Stimulated activated naive CD8-positive, alpha-beta T cell treated with anti-CD3 and anti-CD28 coated beads, Interleukin-15, Interleukin-2, amounts not matched to agents 100 U/mL and 50 U/mL, for 24 hours (primary cell): Measurements from ENCODE around the gene IGHMBP2.
"Not testable (repeated sequence)": the region's sequence is repeated elsewhere in the genome, so short reads cannot be mapped to it uniquely, and the experiment has no call there.

ENCODE experiments used
- ATAC-seq: fragments of 150-1000 bp; cut with Tn5 transposase; one replicate; pipeline ENCODE4 v1.10.0; 2021
- DNase-seq: peaks from one replicate; pipeline ENCODE4 v3.0.0; 2021

Gene IGHMBP2

GRCh38 chr11:68962527-68963250 lies 59.0 kb downstream of the IGHMBP2 start:
- DNase-seq (no peak), ATAC-seq (no peak)

- peak; percentile 33 for ATAC-seq
These were observed 60.1 kb downstream of the IGHMBP2 start for GRCh38 chr11:68963779-68964178.

GRCh38 chr11:68965901-68966853 lies 62.5 kb downstream of the IGHMBP2 start:
- no peak for ATAC-seq
- DNase-seq = no peak

More at GRCh38 chr11:68963779-68964178, 60.1 kb downstream of the IGHMBP2 start:
- no peak for DNase-seq

- DNase-seq = no peak
- ATAC-seq = no peak
These were observed 63.4 kb downstream of the IGHMBP2 start for GRCh38 chr11:68966894-68967780.

- ATAC-seq = no peak
- DNase-seq = no peak
These were observed 64.9 kb downstream of the IGHMBP2 start for GRCh38 chr11:68968306-68969250.

GRCh38 chr11:68969386-68969785 lies 65.7 kb downstream of the IGHMBP2 start:
- DNase-seq (no peak), ATAC-seq (no peak)

- no peak for DNase-seq
- peak; percentile 19 for ATAC-seq
These were observed 67.4 kb downstream of the IGHMBP2 start for GRCh38 chr11:68970921-68971636.

GRCh38 chr11:68973219-68973618 lies 69.5 kb downstream of the IGHMBP2 start:
- DNase-seq (no peak), ATAC-seq (no peak)

- not testable (repeated sequence) for ATAC-seq, DNase-seq
These were observed 70.0 kb downstream of the IGHMBP2 start for GRCh38 chr11:68973706-68974105.

GRCh38 chr11:68974421-68975194 lies 70.9 kb downstream of the IGHMBP2 start:
- no peak for DNase-seq
- peak; percentile 77 for ATAC-seq

- DNase-seq (no peak), ATAC-seq (no peak)
These were observed 72.4 kb downstream of the IGHMBP2 start for GRCh38 chr11:68976095-68976494.

- DNase-seq = no peak
- no peak for ATAC-seq
These were observed 72.9 kb downstream of the IGHMBP2 start for GRCh38 chr11:68976563-68976962.

GRCh38 chr11:68977781-68978625 lies 74.3 kb downstream of the IGHMBP2 start:
- DNase-seq = no peak

GRCh38 chr11:68978626-68978930 lies 74.9 kb downstream of the IGHMBP2 start:
- ATAC-seq = no peak
- no peak for DNase-seq

More at GRCh38 chr11:68977781-68978625, 74.3 kb downstream of the IGHMBP2 start:
- ATAC-seq = no peak

GRCh38 chr11:68978931-68979594 lies 75.4 kb downstream of the IGHMBP2 start:
- no peak for DNase-seq
- no peak for ATAC-seq

GRCh38 chr11:68979931-68980775 lies 76.5 kb downstream of the IGHMBP2 start:
- DNase-seq (no peak), ATAC-seq (no peak)

GRCh38 chr11:68980776-68981065 lies 77.0 kb downstream of the IGHMBP2 start, which contains the start of gene MRGPRD:
Gene MRGPRD, minus strand, starts transcription at chr11:68980986. Its CDS starts 0 bp downstream, at chr11:68980986.
- ATAC-seq (no peak), DNase-seq (no peak)
